ENCODE data around the gene FKBP6.
"Not testable (repeated sequence)": the region's sequence is repeated elsewhere in the genome, so short reads cannot be mapped to it uniquely, and the experiment has no call there.

FKBP6 gene

DNA sequence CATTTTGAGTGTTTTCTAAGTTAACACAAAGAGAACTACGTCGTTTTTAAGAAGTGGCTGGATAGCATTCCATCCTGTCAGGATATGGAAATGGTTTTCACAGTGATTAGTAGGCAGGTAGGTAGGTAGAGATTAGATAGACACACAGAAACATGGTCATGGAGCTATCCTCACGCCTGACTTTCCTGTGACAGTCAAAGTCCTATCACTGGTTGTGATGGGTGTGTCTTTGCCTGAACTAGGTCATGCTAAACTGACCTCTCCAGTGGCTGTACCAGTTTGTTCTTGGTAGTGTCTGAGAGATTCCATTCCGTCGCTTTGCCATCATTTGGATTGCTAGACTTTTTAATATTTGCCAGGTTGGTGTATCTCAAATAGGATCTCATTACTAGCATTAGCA, 28.2 kb downstream of the FKBP6 start:
- no peak overlapping the region for H3K9ac ChIP-seq (ENCODE audit: low read length)
- no peaks in the 10 kb centered on the region for H3K36me3 ChIP-seq (ENCODE audit: control insufficient read depth, insufficient read depth, low read length)
- H3K9me3 ChIP-seq (ENCODE audit: control insufficient read depth, insufficient read depth, low read depth, low read length), result peaks cover 15% of the 10 kb centered on the region
- no peaks in the 10 kb centered on the region for H3K27me3 ChIP-seq (ENCODE audit: control insufficient read depth, insufficient read depth, low read length)
- H3K4me1 ChIP-seq (ENCODE audit: control insufficient read depth, insufficient read depth, low read length), result peaks cover 4% of the 10 kb centered on the region; the same call in 1 of the 2 replicates
- H3K4me3 ChIP-seq (ENCODE audit: low read depth, low read length), result no peak overlapping the region
- H3K27ac ChIP-seq (ENCODE audit: low read depth, low read length), result no peak overlapping the region

- Histone ChIP-seq H3K4me1 (ENCODE audit: control insufficient read depth, insufficient read depth, low read length) (0 out of 2 replicates have a peak, but pooled peaks cover 4% of the 10 kb centered on the region), H3K9me3 (ENCODE audit: control insufficient read depth, insufficient read depth, low read depth, low read length) (0 out of 2 replicates have a peak, but pooled peaks cover 3% of the 10 kb centered on the region), H3K27me3 (ENCODE audit: control insufficient read depth, insufficient read depth, low read length) (no peaks in the 10 kb centered on the region), H3K4me3 (ENCODE audit: low read depth, low read length) (no peak overlapping the region), H3K27ac (ENCODE audit: low read depth, low read length) (no peak overlapping the region), H3K36me3 (ENCODE audit: control insufficient read depth, insufficient read depth, low read length) (no peaks in the 10 kb centered on the region), H3K9ac (ENCODE audit: low read length) (no peak overlapping the region)
Measured at GRCh38 chr7:73358590-73359275, 30.8 kb downstream of the FKBP6 start.

GRCh38 chr7:73359306-73359705, 31.3 kb downstream of the FKBP6 start:
- no peaks in the 10 kb centered on the region for H3K27me3 ChIP-seq (ENCODE audit: control insufficient read depth, insufficient read depth, low read length)
- no peaks in the 10 kb centered on the region for H3K9me3 ChIP-seq (ENCODE audit: control insufficient read depth, insufficient read depth, low read depth, low read length)
- H3K4me3 ChIP-seq (ENCODE audit: low read depth, low read length), result no peak overlapping the region
- H3K36me3 ChIP-seq (ENCODE audit: control insufficient read depth, insufficient read depth, low read length), result no peaks in the 10 kb centered on the region
- 0 out of 2 replicates have a peak, but pooled peaks cover 4% of the 10 kb centered on the region for H3K4me1 ChIP-seq (ENCODE audit: control insufficient read depth, insufficient read depth, low read length)
- H3K9ac ChIP-seq (ENCODE audit: low read length), result no peak overlapping the region
- H3K27ac ChIP-seq (ENCODE audit: low read depth, low read length), result no peak overlapping the region

GRCh38 chr7:73359746-73360375, 31.9 kb downstream of the FKBP6 start:
- H3K9me3 ChIP-seq (ENCODE audit: control insufficient read depth, insufficient read depth, low read depth, low read length), result no peaks in the 10 kb centered on the region
- H3K4me3 ChIP-seq (ENCODE audit: low read depth, low read length), result no peak overlapping the region
- H3K27me3 ChIP-seq (ENCODE audit: control insufficient read depth, insufficient read depth, low read length), result no peaks in the 10 kb centered on the region
- H3K27ac ChIP-seq (ENCODE audit: low read depth, low read length), result no peak overlapping the region
- H3K4me1 ChIP-seq (ENCODE audit: control insufficient read depth, insufficient read depth, low read length), result 0 out of 2 replicates have a peak, but pooled peaks cover 1% of the 10 kb centered on the region
- no peaks in the 10 kb centered on the region for H3K36me3 ChIP-seq (ENCODE audit: control insufficient read depth, insufficient read depth, low read length)
- no peak overlapping the region for H3K9ac ChIP-seq (ENCODE audit: low read length)

GRCh38 chr7:73360590-73360989, 32.6 kb downstream of the FKBP6 start:
- not testable (repeated sequence) for H3K9me3 ChIP-seq (ENCODE audit: control insufficient read depth, insufficient read depth, low read depth, low read length)

DNA sequence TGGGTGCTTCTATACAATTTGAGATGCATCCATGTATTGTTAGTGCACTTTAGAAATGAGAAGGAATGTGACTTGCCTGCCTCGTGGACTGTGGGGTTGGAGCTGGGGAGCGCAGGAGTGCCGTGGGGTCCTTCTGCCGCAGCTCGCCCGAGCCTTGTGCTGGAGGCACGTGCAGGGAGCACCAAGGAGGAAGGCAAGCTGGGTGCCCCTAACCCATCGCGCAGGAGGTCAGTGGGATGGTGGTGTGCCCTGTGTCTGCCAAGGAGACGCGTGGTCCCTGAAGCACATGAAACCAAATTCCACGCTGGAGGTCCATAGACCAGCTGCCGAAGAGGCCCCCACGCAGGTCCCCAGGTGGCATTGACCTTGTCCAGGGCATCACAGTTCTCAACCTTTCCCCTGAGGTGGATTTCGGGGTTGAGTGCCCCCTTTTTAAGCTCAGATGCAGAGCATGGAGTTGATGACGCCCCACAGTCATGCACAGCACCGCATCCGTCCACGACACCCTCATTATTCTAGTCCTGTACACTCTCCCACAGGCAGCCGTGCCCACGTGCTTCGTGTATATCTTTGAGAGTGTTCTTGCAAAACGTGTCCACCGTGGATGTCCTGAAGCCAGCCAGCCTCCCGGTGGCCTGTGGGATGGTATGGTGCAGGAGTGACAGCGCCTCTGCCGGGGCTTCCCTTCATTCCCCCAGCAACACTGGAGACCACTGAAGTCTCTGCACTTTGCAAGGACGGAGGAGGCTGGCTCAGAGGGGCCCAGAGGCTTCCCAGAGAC, 35.5 kb downstream of the FKBP6 start:
- H3K4me3 ChIP-seq (ENCODE audit: low read depth, low read length), result no peak overlapping the region

More at GRCh38 chr7:73360590-73360989, 32.6 kb downstream of the FKBP6 start:
- not testable (repeated sequence) for H3K4me1 ChIP-seq (ENCODE audit: control insufficient read depth, insufficient read depth, low read length); H3K9ac ChIP-seq (ENCODE audit: low read length); H3K27me3 ChIP-seq (ENCODE audit: control insufficient read depth, insufficient read depth, low read length); H3K27ac ChIP-seq (ENCODE audit: low read depth, low read length); H3K36me3 ChIP-seq (ENCODE audit: control insufficient read depth, insufficient read depth, low read length); H3K4me3 ChIP-seq (ENCODE audit: low read depth, low read length)

GRCh38 chr7:73364006-73364728, 36.2 kb downstream of the FKBP6 start:
- Histone ChIP-seq H3K4me1 (ENCODE audit: control insufficient read depth, insufficient read depth, low read length) (no peaks in the 10 kb centered on the region), H3K9ac (ENCODE audit: low read length) (no peak overlapping the region), H3K9me3 (ENCODE audit: control insufficient read depth, insufficient read depth, low read depth, low read length) (no peaks in the 10 kb centered on the region), H3K4me3 (ENCODE audit: low read depth, low read length) (no peak overlapping the region), H3K27me3 (ENCODE audit: control insufficient read depth, insufficient read depth, low read length) (no peaks in the 10 kb centered on the region), H3K27ac (ENCODE audit: low read depth, low read length) (no peak overlapping the region), H3K36me3 (ENCODE audit: control insufficient read depth, insufficient read depth, low read length) (no peaks in the 10 kb centered on the region)

More for the DNA sequence above, 35.5 kb downstream of the FKBP6 start:
- no peaks in the 10 kb centered on the region for H3K4me1 ChIP-seq (ENCODE audit: control insufficient read depth, insufficient read depth, low read length)
- H3K27ac ChIP-seq (ENCODE audit: low read depth, low read length), result no peak overlapping the region
- no peaks in the 10 kb centered on the region for H3K27me3 ChIP-seq (ENCODE audit: control insufficient read depth, insufficient read depth, low read length)
- no peaks in the 10 kb centered on the region for H3K9me3 ChIP-seq (ENCODE audit: control insufficient read depth, insufficient read depth, low read depth, low read length)
- H3K9ac ChIP-seq (ENCODE audit: low read length), result no peak overlapping the region
- H3K36me3 ChIP-seq (ENCODE audit: control insufficient read depth, insufficient read depth, low read length), result no peaks in the 10 kb centered on the region

GRCh38 chr7:73366127-73366526, 38.2 kb downstream of the FKBP6 start:
- no peak overlapping the region for H3K9ac ChIP-seq (ENCODE audit: low read length)
- no peaks in the 10 kb centered on the region for H3K4me1 ChIP-seq (ENCODE audit: control insufficient read depth, insufficient read depth, low read length)
- H3K27ac ChIP-seq (ENCODE audit: low read depth, low read length), result no peak overlapping the region
- H3K36me3 ChIP-seq (ENCODE audit: control insufficient read depth, insufficient read depth, low read length), result no peaks in the 10 kb centered on the region
- H3K27me3 ChIP-seq (ENCODE audit: control insufficient read depth, insufficient read depth, low read length), result no peaks in the 10 kb centered on the region
- no peaks in the 10 kb centered on the region for H3K9me3 ChIP-seq (ENCODE audit: control insufficient read depth, insufficient read depth, low read depth, low read length)
- H3K4me3 ChIP-seq (ENCODE audit: low read depth, low read length), result no peak overlapping the region

GRCh38 chr7:73366990-73367389, 39.0 kb downstream of the FKBP6 start:
- no peaks in the 10 kb centered on the region for H3K27me3 ChIP-seq (ENCODE audit: control insufficient read depth, insufficient read depth, low read length)
- H3K4me1 ChIP-seq (ENCODE audit: control insufficient read depth, insufficient read depth, low read length), result no peaks in the 10 kb centered on the region
- H3K9ac ChIP-seq (ENCODE audit: low read length), result no peak overlapping the region
- H3K9me3 ChIP-seq (ENCODE audit: control insufficient read depth, insufficient read depth, low read depth, low read length), result no peaks in the 10 kb centered on the region
- no peak overlapping the region for H3K4me3 ChIP-seq (ENCODE audit: low read depth, low read length)
- H3K27ac ChIP-seq (ENCODE audit: low read depth, low read length), result no peak overlapping the region
- H3K36me3 ChIP-seq (ENCODE audit: control insufficient read depth, insufficient read depth, low read length), result no peaks in the 10 kb centered on the region

DNA sequence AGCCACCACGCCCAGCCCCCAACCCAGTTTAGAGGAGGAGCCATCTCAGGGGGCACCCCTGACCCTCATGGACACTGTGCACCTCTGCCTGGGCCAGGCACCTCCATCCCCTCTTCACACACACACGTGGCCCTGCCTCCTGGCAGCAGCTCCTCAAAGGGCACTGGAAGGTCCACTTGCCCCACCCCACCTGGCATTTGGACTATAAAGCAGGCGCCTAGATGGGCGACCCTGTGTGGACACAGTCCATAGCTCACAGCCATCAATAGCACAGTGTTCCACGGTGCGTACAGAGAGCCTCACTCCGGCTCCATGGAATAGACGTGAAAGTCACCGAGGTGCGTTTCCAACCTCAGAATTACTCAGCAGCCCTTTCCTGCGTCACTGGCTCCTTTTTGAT, 41.0 kb downstream of the FKBP6 start:
- H3K27ac ChIP-seq (ENCODE audit: low read depth, low read length), result no peak overlapping the region
- no peaks in the 10 kb centered on the region for H3K36me3 ChIP-seq (ENCODE audit: control insufficient read depth, insufficient read depth, low read length)
- H3K27me3 ChIP-seq (ENCODE audit: control insufficient read depth, insufficient read depth, low read length), result no peaks in the 10 kb centered on the region
- no peak overlapping the region for H3K9ac ChIP-seq (ENCODE audit: low read length)
- H3K4me1 ChIP-seq (ENCODE audit: control insufficient read depth, insufficient read depth, low read length), result no peaks in the 10 kb centered on the region
- H3K4me3 ChIP-seq (ENCODE audit: low read depth, low read length), result no peak overlapping the region
- no peaks in the 10 kb centered on the region for H3K9me3 ChIP-seq (ENCODE audit: control insufficient read depth, insufficient read depth, low read depth, low read length)
